Heart left ventricle (tissue), 16 donors: ENCODE data around the gene MTG1. TPM values are rescaled to one million over a fixed set of nuclear protein-coding genes. Genes with fewer than 3 reads are reported as not detected.

ENCODE experiments used
- ATAC-seq, 4 donors: fragments of 200-7000 bp; cut with Tn5 transposase; one replicate each; pipeline ENCODE4 v1.9.1; 2020 to 2022; ENCODE audit warnings: moderate library complexity in 4 of 4, mild to moderate bottlenecking in 3 of 4, moderate number of reproducible peaks in 1 of 4
- DNase-seq, 5 donors: peaks; one replicate each; pipeline ENCODE4 v3.0.0-alpha.2; 2020
- H3K27ac ChIP-seq, 12 donors: fragments of 200-600 bp; sonication (generic) in 4 of 12; one replicate each; pipeline versions ENCODE4 v1.5.0 to v1.8.0; 2016 to 2022; ENCODE audit warnings: mild to moderate bottlenecking in 2 of 12
- H3K27me3 ChIP-seq, 9 donors: fragments of 200-600 bp; sonication (generic) in 2 of 9; one replicate each; pipeline versions ENCODE4 v1.5.1 to v1.8.0; 2016 to 2022; ENCODE audit warnings: mild to moderate bottlenecking in 3 of 9
- H3K36me3 ChIP-seq, 9 donors: fragments of 200-600 bp; sonication (generic) in 2 of 9; one replicate each; pipeline versions ENCODE4 v1.5.0 to v1.8.0; 2018 to 2022; ENCODE audit warnings: mild to moderate bottlenecking in 2 of 9
- H3K4me1 ChIP-seq, 12 donors: fragments of 200-600 bp; sonication (generic) in 4 of 12; one replicate each; pipeline versions ENCODE4 v1.5.0 to v1.8.0; 2016 to 2022; ENCODE audit warnings: mild to moderate bottlenecking in 3 of 12
- H3K4me3 ChIP-seq, 12 donors: fragments of 200-600 bp; sonication (generic) in 4 of 12; one replicate each; pipeline versions ENCODE4 v1.5.0 to v1.8.0; 2017 to 2022; ENCODE audit warnings: mild to moderate bottlenecking in 9 of 12, moderate library complexity in 4 of 12
- H3K9me3 ChIP-seq, 12 donors: fragments of 200-600 bp; sonication (generic) in 4 of 12; one replicate each; pipeline versions ENCODE4 v1.5.0 to v1.8.0; 2016 to 2022; ENCODE audit warnings: mild to moderate bottlenecking in 1 of 12
- POLR2A ChIP-seq, 2 donors: fragments of 450-650 bp; IDR thresholded peaks; one replicate each; pipeline ENCODE4 v1.6.1; 2017; ENCODE audit warnings: antibody characterized with exemption in 2 of 2, mild to moderate bottlenecking in 2 of 2, moderate library complexity in 2 of 2
- WGBS, 4 donors: extraction: QIAGEN DNeasy Blood & Tissue Kit in 2 of 4; methylation state at CpG; one replicate each; pipeline versions ENCODE4 v1.1.5 to v1.1.7; 2013 to 2018; 5-methylcytosine and 5-hydroxymethylcytosine counted together
- intact Hi-C, 10 donors: fragments of 100-400 bp; cut with DNase I; formaldehyde crosslinking; loops; one replicate each; pipeline versions ENCODE4 v1.11.1 to v1.14.2; 2022
- polyA plus RNA-seq, 2 donors: library from polyadenylated mRNA; stranded (reverse); fragments of 200-250 nt; gene quantifications; one replicate each; pipeline ENCODE4 v1.2.3, GENCODE V29; 2013
- total RNA-seq, 9 donors: library from RNA; depleted of rRNA in 2 of 9; stranded (reverse); fragments of >200 nt in 2 of 9; fragmentation: NEBNext Ultra II Directional in 3 of 9; extraction: Animal tissue kit (Norgen Biotek cat#: 25700) in 3 of 9; gene quantifications; one replicate each; pipeline versions ENCODE4 v1.1.0 to v1.2.4, GENCODE V29; 2016 to 2023
- TF ChIP-seq, protein P1 (sequence below), 12 donors: fragments of 200-600 bp; sonication (generic) in 4 of 12; IDR thresholded peaks; one replicate each; pipeline versions ENCODE4 v1.5.0 to v1.8.0; 2018 to 2022; ENCODE audit warnings: antibody characterized with exemption in 12 of 12, mild to moderate bottlenecking in 5 of 12
- donor health status: ischemic (EF 13 %, LVEDD 7.1; RV severe dilation, severe dysfunction).
- donor health status: healthy with polysubstance abuse.
- donor health status: DM: no; HTN: yes; CAD: no.
- donor health status: DM: no; HTN: no; CAD: no.
- donor health status: ischemic (EF 25% LVEDD 6.9; RV normal size, moderate dysfunction).
- donor health status: ischemic (EF 25% LVEDD 5.7; RV mildly dilated, moderate dysfunction).
- donor health status: healthy.
- donor health status: DM: yes; HTN: yes; CAD: no.
- donor health status: ischemic (EF 35%, LVEDD 5.7; RV mildly dilated, moderate dysfunction).
- donor health status: nonischemic (EF 11% LVEDD 7.7; RV severe dilation, severe dysfunction).
- donor health status: DM: yes; HTN: yes; CAD: no.
- donor health status: PGD.
- donor health status: ischemic (EF 29% LVEDD 5.4; RV normal size, mild dysfunction).
- donor health status: nonischemic (EF 23%, LVEDD 6.1; RV moderate dilation, normal function).

The MTG1 gene
- total and polyA plus RNA-seq, 11 donors = 11.6 to 34.2 (median 22.6) TPM

DNA sequence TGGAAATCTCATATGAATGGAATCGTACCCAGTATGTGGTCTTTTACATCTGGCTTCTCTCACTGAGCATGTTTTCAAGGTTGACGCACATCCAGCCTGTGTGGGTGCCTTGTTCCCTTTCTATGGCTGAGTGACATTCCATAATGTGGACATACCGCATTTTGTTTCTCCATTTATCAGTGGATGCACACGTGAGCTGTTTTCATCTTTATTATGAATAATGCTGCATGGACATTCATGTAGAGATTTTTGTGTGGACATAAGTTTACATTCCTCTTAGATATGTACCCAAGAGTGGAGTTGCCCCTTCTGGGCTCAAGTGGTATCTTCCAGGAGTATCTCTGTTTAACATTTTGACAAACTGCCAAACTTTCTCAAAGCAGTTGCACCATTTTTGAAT, 58.5 kb downstream of the MTG1 start:
- Histone ChIP-seq H3K27ac (no peak overlapping the region), H3K4me3 (no peak overlapping the region), H3K27me3 (no peaks in the 10 kb centered on the region), H3K36me3 (no peaks in the 10 kb centered on the region), H3K4me1 (no peaks in the 10 kb centered on the region), H3K9me3 (peaks cover 0 to 28% (median 20%) of the 10 kb centered on the region in 12 donors)
- intact Hi-C loops = no loop called here
- no peak for TF ChIP-seq POLR2A (IDR thresholded peaks at IDR 0.05)
- TF ChIP-seq, protein P1, sequence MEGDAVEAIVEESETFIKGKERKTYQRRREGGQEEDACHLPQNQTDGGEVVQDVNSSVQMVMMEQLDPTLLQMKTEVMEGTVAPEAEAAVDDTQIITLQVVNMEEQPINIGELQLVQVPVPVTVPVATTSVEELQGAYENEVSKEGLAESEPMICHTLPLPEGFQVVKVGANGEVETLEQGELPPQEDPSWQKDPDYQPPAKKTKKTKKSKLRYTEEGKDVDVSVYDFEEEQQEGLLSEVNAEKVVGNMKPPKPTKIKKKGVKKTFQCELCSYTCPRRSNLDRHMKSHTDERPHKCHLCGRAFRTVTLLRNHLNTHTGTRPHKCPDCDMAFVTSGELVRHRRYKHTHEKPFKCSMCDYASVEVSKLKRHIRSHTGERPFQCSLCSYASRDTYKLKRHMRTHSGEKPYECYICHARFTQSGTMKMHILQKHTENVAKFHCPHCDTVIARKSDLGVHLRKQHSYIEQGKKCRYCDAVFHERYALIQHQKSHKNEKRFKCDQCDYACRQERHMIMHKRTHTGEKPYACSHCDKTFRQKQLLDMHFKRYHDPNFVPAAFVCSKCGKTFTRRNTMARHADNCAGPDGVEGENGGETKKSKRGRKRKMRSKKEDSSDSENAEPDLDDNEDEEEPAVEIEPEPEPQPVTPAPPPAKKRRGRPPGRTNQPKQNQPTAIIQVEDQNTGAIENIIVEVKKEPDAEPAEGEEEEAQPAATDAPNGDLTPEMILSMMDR (IDR thresholded peaks at IDR 0.05) = no peak
- ATAC-seq (no peak), DNase-seq (no peak)
- 80 to 86% (median 80%) methylated on average over 4 of the region's 4 CpGs for WGBS, 4 donors

DNA sequence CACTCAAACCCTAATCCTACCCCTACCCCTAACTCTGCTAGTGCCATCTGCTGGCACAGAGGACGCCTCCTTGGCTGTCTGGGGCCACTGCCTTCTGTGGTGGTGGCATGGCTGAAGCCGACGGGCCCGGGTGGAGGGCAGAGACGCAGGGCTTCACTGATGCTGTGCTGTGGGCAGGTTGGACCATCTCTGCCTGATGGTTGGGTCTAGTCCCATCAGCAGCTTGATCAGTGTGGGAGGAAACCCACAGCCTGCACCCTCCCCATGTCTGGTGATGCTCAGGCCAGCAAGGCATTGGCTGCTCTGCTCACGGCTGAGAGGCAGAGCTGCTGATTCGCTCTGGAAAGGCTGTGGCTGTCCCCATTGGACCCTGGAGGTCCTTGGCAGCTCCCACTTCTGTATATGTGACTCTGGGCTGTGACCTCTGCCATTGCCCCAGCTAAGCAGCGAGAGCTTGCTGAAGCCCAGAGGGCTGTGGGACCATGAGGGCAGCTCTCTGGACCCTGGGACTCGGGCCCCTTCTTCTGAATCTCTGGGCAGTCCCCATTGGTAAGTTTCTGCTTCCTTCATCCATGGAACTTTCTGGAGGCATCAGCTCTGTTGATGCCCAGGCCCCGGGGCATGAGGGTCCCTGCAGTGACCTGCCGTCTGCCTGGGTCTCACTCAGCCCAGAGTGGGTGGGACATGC, 59.7 kb downstream of the MTG1 start, which contains the start of gene SCART1:
TSS of gene SCART1 (plus strand) at position 430 of the 688 bp plus-strand sequence. CDS start at position 483, 53 bp downstream.
- WGBS, 4 donors = 75 to 91% (median 85%) methylated on average over 8 to 11 of the region's 11 CpGs
- Histone ChIP-seq H3K27me3 (no peaks in the 10 kb centered on the region), H3K36me3 (no peaks in the 10 kb centered on the region), H3K4me1 (no peaks in the 10 kb centered on the region), H3K9me3 (peaks cover 0 to 15% (median 8%) of the 10 kb centered on the region in 12 donors), H3K4me3 (no peak within 1 kb of the TSS), H3K27ac (no peak within 1 kb of the TSS)
- peak in 1 of 5 donors; percentile 41 for DNase-seq
- intact Hi-C loops = no loop called here
- TF ChIP-seq, protein P1 (IDR thresholded peaks at IDR 0.05) = no peak
- no peak for TF ChIP-seq POLR2A (IDR thresholded peaks at IDR 0.05)
- ATAC-seq = no peak

DNA sequence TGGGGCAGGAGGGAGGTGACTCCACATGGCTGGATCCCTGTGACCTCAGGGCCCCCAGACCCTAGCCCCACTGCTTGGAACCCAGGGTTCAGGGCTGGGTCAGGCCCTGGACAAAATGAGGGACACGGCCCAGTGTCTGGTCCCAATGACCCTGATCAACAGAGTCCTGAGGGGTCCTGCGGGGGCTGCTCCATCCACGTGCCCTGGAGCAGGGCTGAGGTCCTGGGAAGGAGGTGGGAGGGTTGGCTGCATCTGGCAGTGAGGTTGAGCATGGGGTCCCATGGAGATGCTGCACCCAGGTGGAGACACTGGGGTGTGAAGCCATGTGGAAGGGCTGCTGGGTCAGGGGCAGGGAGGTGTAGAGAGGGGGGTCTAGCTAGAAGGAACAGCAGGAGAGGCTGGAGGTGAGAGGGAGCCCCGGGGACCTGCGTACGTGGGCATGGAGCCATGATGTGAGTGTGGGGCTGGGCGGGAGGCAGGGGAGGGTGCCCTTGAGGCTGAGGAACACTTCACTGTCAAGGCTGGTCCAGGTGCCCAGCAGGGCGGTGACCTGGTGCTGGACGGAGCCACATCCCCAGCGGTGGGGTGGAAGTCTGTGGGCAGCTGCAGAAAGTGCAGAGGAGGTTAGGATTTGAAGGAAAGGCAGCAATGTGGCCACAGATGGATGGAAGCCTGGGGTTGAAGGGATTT, 60.4 kb downstream of the MTG1 start:
- no peaks in the 10 kb centered on the region for H3K36me3 ChIP-seq
- no peaks in the 10 kb centered on the region for H3K4me1 ChIP-seq
- DNase-seq (no peak), ATAC-seq (no peak)
- H3K9me3 ChIP-seq = peaks cover 0 to 9% (median 1%) of the 10 kb centered on the region in 12 donors
- no peak overlapping the region for H3K4me3 ChIP-seq
- no peak overlapping the region for H3K27ac ChIP-seq
- H3K27me3 ChIP-seq = no peaks in the 10 kb centered on the region
- no peak for TF ChIP-seq POLR2A (IDR thresholded peaks at IDR 0.05)
- TF ChIP-seq, protein P1 (IDR thresholded peaks at IDR 0.05) = no peak
- intact Hi-C loops = no loop called here
- WGBS, 4 donors = 83 to 92% (median 87%) methylated on average over 9 to 10 of the region's 10 CpGs

DNA sequence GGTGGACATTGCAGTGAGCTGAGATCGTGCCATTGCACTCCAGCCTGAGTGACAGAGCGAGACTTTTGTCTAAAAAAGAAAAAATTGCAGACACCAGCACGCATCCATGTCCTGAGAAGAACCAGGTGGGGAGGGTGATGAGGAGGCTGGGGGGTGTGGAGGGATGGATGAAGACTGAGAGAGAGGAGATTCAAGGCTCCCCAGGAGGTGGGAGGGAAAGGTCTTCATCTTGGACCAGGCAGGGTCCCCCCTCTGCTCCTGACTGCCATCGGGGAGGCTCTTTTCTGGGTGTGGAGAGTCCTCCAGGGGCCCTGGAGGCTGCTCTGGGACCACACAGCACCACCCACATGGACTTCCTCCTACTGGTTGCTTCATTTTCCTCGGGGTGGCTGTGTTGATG, 61.2 kb downstream of the MTG1 start:
- Histone ChIP-seq H3K9me3 (peaks cover 0 to under 1% (median 0%) of the 10 kb centered on the region in 12 donors), H3K36me3 (no peaks in the 10 kb centered on the region), H3K4me1 (no peaks in the 10 kb centered on the region), H3K27me3 (no peaks in the 10 kb centered on the region), H3K27ac (no peak overlapping the region), H3K4me3 (no peak overlapping the region)
- DNase-seq (no peak), ATAC-seq (no peak)
- WGBS, 4 donors = 74 to 84% (median 81%) methylated on average over 5 of the region's 5 CpGs
- TF ChIP-seq POLR2A (IDR thresholded peaks at IDR 0.05) = no peak
- TF ChIP-seq, protein P1 (IDR thresholded peaks at IDR 0.05) = no peak
- intact Hi-C loops = no loop called here
